ENCODE data around the gene MCFD2. TPM values are rescaled to one million over a fixed set of nuclear protein-coding genes. Genes with fewer than 3 reads are reported as not detected.
A peak's percentile ranks its signal among the peaks of the same experiment; 100 is the strongest.
"Not testable (repeated sequence)": the region's sequence is repeated elsewhere in the genome, so short reads cannot be mapped to it uniquely, and the experiment has no call there.

MCFD2 gene
- total and polyA plus RNA-seq, 8 donors = 20.1 to 180 (median 101) TPM

GRCh38 chr2:46878886-46879285 is 36.7 kb downstream of the MCFD2 start:
- Histone ChIP-seq H3K9me3 (no peaks in the 10 kb centered on the region), H3K27me3 (no peaks in the 10 kb centered on the region), H3K4me3 (no peak overlapping the region), H3K27ac (no peak overlapping the region), H3K36me3 (no peaks in the 10 kb centered on the region), H3K4me1 (peaks cover 0 to 4% (median 0%) of the 10 kb centered on the region in 3 donors)
- FAIRE-seq = no peak
- no peak for TF ChIP-seq CTCF (IDR thresholded peaks at IDR 0.05)
- WGBS, 2 donors = 31 to 32% methylated on average over 8 of the region's 8 CpGs
- ATAC-seq = peak in 1 of 4 donors; percentile 14
- DNase-seq = no peak
- intact Hi-C loops (cut with DNase I) = loop anchor here in 1 of 3 donors (5.0 kb wide), 1 partner anchor 77 kb away; no protein-coding TSS in a partner anchor

GRCh38 chr2:46878240-46878877 is 37.2 kb downstream of the MCFD2 start:
- ATAC-seq = no peak
- no peak for TF ChIP-seq CTCF (IDR thresholded peaks at IDR 0.05)
- intact Hi-C loops (cut with DNase I) = loop anchor here in 1 of 3 donors (5.0 kb wide), 1 partner anchor 76 kb away; no protein-coding TSS in a partner anchor
- DNase-seq = no peak
- 90 to 94% methylated on average over 5 of the region's 5 CpGs for WGBS, 2 donors
- Histone ChIP-seq H3K27me3 (no peaks in the 10 kb centered on the region), H3K36me3 (no peaks in the 10 kb centered on the region), H3K27ac (no peak overlapping the region), H3K4me3 (no peak overlapping the region), H3K9me3 (no peaks in the 10 kb centered on the region), H3K4me1 (peaks cover 0 to 4% (median 0%) of the 10 kb centered on the region in 3 donors)
- FAIRE-seq = no peak

GRCh38 chr2:46877619-46878113 is 37.9 kb downstream of the MCFD2 start:
- WGBS, 2 donors = 85 to 88% methylated on average over 5 of the region's 5 CpGs
- Histone ChIP-seq H3K4me1 (peaks cover 0 to 4% (median 0%) of the 10 kb centered on the region in 3 donors), H3K4me3 (no peak overlapping the region), H3K36me3 (no peaks in the 10 kb centered on the region), H3K27me3 (no peaks in the 10 kb centered on the region), H3K27ac (no peak overlapping the region), H3K9me3 (no peaks in the 10 kb centered on the region)
- intact Hi-C loops (cut with DNase I) = loop anchor here in 1 of 3 donors (5.0 kb wide), 1 partner anchor 75 kb away; no protein-coding TSS in a partner anchor
- no peak for ATAC-seq
- FAIRE-seq = no peak
- DNase-seq = no peak
- no peak for TF ChIP-seq CTCF (IDR thresholded peaks at IDR 0.05)

- no peak for FAIRE-seq
- intact Hi-C loops (cut with DNase I) = loop anchor here in 1 of 3 donors (5.0 kb wide), 1 partner anchor 75 kb away; no protein-coding TSS in a partner anchor
Observed at GRCh38 chr2:46876741-46877384, 38.7 kb downstream of the MCFD2 start.

GRCh38 chr2:46875962-46876689 is 39.5 kb downstream of the MCFD2 start:
- not testable (repeated sequence) for ATAC-seq, H3K27me3 ChIP-seq, H3K4me1 ChIP-seq, H3K9me3 ChIP-seq, H3K27ac ChIP-seq, H3K36me3 ChIP-seq, FAIRE-seq, DNase-seq, H3K4me3 ChIP-seq
- 72 to 84% methylated on average over 5 of the region's 5 CpGs for WGBS, 2 donors
- intact Hi-C loops (cut with DNase I) = loop anchor here in 1 of 3 donors (5.0 kb wide), 1 partner anchor 74 kb away; no protein-coding TSS in a partner anchor

More at GRCh38 chr2:46876741-46877384, 38.7 kb downstream of the MCFD2 start:
- WGBS, 2 donors = 22 to 28% methylated on average over 11 of the region's 11 CpGs
- no peak overlapping the region for H3K27ac ChIP-seq
- peak; percentile 73 to 89 (median 82) for ATAC-seq
- DNase-seq = no peak
- TF ChIP-seq CTCF (IDR thresholded peaks at IDR 0.05) = peak in 3 of 4 donors; percentile 18 to 21 (median 19)
- H3K36me3 ChIP-seq = no peaks in the 10 kb centered on the region
- H3K9me3 ChIP-seq = no peaks in the 10 kb centered on the region
- H3K4me3 ChIP-seq = no peak overlapping the region
- H3K4me1 ChIP-seq = peaks cover 0 to 4% (median 0%) of the 10 kb centered on the region in 3 donors
- no peaks in the 10 kb centered on the region for H3K27me3 ChIP-seq

All from pancreas (tissue), 10 donors.